Common myeloid progenitor, CD34-positive (primary cell): ENCODE results near the gene USF3.

ENCODE experiments used
- CTCF ChIA-PET: fragments of 350-600 bp; sonication (Branson Sonifier 250); formaldehyde crosslinking; loops from one replicate; lab custom pipeline; 2021; ENCODE audit warnings: antibody characterized with exemption; lab: Charles Lee
- POLR2A ChIA-PET: fragments of 350-600 bp; sonication (Branson Sonifier 250); formaldehyde crosslinking; loops from one replicate; lab custom pipeline; 2021; ENCODE audit warnings: antibody characterized with exemption; lab: Charles Lee
- DNase-seq, 3 donors: peaks; one replicate each; pipeline versions ENCODE4 v3.0.0 to v3.0.0-alpha.2; 2013
- H3K27ac ChIP-seq, 2 experiments: 1 replicate in 1 of 2; 2 replicates in 1 of 2; pipeline ENCODE4 v1.7.0; 2013; ENCODE audit warnings: inconsistent platforms in 2 of 2, low read length in 2 of 2, mild to moderate bottlenecking in 2 of 2, low read depth in 1 of 2, moderate library complexity in 1 of 2; ENCODE audit not compliant: severe bottlenecking in 2 of 2, insufficient read depth in 1 of 2, poor library complexity in 1 of 2
- H3K27me3 ChIP-seq, 5 experiments: replicated peaks in 2 of 5; 1 replicate in 3 of 5; 2 replicates in 2 of 5; pipeline versions ENCODE4 v1.6.1 to v1.7.0; 2013; ENCODE audit warnings: low read length in 4 of 5, mild to moderate bottlenecking in 2 of 5, moderate library complexity in 2 of 5, inconsistent platforms in 1 of 5; ENCODE audit not compliant: insufficient read depth in 5 of 5, control insufficient read depth in 4 of 5
- H3K36me3 ChIP-seq, 4 experiments: 1 replicate in 2 of 4; 2 replicates in 2 of 4; pipeline versions ENCODE4 v1.6.1 to v1.7.0; 2013; ENCODE audit warnings: low read length in 3 of 4, control low read depth in 1 of 4, mild to moderate bottlenecking in 1 of 4; ENCODE audit not compliant: control insufficient read depth in 4 of 4, insufficient read depth in 4 of 4
- H3K4me1 ChIP-seq, 4 experiments: 1 replicate in 3 of 4; 2 replicates in 1 of 4; pipeline versions ENCODE4 v1.6.1 to v1.7.1; 2013; ENCODE audit warnings: low read length in 3 of 4, mild to moderate bottlenecking in 3 of 4, control low read depth in 1 of 4, inconsistent platforms in 1 of 4, moderate library complexity in 1 of 4; ENCODE audit not compliant: control insufficient read depth in 4 of 4, insufficient read depth in 4 of 4; ENCODE audit errors: control extremely low read depth in 1 of 4
- H3K4me3 ChIP-seq, 7 experiments: 1 replicate in 4 of 7; 2 replicates in 3 of 7; pipeline versions ENCODE4 v1.5.1 to v1.7.0; 2013; ENCODE audit warnings: mild to moderate bottlenecking in 7 of 7, low read length in 6 of 7, moderate library complexity in 6 of 7, inconsistent platforms in 2 of 7, low read depth in 2 of 7, control low read depth in 1 of 7; ENCODE audit not compliant: insufficient read depth in 4 of 7, control insufficient read depth in 1 of 7; ENCODE audit errors: extremely low read depth in 1 of 7
- H3K9me3 ChIP-seq, 5 experiments: 1 replicate in 4 of 5; 2 replicates in 1 of 5; pipeline versions ENCODE4 v1.6.1 to v1.7.1; 2013; ENCODE audit warnings: low read length in 4 of 5, mild to moderate bottlenecking in 2 of 5, inconsistent platforms in 1 of 5, low read depth in 1 of 5, moderate library complexity in 1 of 5; ENCODE audit not compliant: control insufficient read depth in 4 of 5, insufficient read depth in 2 of 5; ENCODE audit errors: control extremely low read depth in 1 of 5
- WGBS: methylation state at CpG from one replicate; pipeline ENCODE4 v1.1.5; 2013; ENCODE audit not compliant: insufficient coverage; 5-methylcytosine and 5-hydroxymethylcytosine counted together

Gene USF3

DNA sequence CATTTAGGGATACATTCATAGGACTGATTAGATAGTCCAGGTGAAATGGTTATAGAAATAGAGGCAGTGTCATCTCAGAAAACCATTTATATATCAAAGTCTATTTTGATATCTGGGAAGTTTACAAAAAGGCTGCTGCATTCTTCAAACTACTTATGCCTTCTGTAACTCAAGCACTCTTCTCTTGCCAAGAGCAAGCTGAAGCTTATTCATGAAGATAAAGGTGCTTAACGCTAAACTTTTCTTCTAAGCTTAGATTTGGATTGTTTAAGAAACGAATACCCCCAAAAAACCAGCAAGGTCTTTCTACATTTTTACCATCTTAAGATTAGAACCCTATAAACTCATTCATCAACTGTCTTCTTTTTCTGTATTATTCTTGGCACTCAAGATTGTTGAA lies 23.3 kb upstream of the USF3 start:
- Histone ChIP-seq H3K4me1 (peaks cover 9 to 23% (median 14%) of the 10 kb centered on the region in 4 experiments), H3K36me3 (peaks cover 7 to 26% (median 17%) of the 10 kb centered on the region in 4 experiments), H3K27ac (no peak overlapping the region), H3K4me3 (no peak overlapping the region), H3K9me3 (no peaks in the 10 kb centered on the region), H3K27me3 (no peaks in the 10 kb centered on the region)
- DNase-seq: no peak
- ChIA-PET CTCF (interaction anchor here (1.1 kb wide), 1 partner anchor 25 kb away, joined by 3 read pairs; no protein-coding TSS in a partner anchor), POLR2A (no interaction called here)
- WGBS: 100% methylated on average over 2 of the region's 2 CpGs

DNA sequence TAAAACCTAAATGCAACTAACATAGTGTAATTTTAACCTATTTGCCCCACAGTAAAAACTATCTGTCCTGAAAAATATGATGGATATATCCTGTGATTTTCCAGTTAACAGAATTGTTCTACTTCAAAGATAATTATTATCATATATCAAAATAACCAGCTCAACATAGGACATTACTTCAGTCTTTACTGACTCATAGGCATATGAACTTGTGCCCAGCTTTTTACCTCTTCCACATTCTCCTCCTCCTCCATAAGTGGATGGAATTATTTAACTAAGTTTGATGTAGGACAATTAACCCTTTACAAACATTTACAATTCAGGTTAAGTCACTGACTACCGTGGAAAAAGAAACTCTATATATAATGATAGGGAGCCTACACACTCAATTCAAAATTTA lies 22.9 kb upstream of the USF3 start:
- H3K36me3 ChIP-seq: peaks cover 7 to 24% (median 17%) of the 10 kb centered on the region in 4 experiments
- CTCF ChIA-PET: interaction anchor here (1.1 kb wide), 1 partner anchor 26 kb away, joined by 3 read pairs; no protein-coding TSS in a partner anchor
- POLR2A ChIA-PET: no interaction called here

DNA sequence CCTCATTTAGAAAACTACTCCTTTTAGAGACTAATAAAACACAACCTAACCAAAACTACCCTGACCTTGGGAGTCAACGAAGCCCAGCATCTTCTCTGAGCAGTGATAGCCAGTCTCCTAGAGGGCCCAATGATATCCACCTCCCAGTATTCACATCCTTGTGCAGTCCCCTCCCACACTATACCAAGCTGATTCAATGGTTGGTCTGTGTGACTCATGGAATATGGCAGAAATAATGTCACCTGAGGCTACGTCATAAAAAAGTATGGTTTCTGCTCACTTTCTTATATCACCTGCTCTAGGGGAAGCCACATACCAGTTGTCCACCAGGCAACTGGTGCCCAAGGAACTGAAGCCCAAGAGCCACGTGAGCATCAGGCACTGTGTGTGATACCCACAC lies 21.4 kb upstream of the USF3 start:
- CTCF ChIA-PET: interaction anchor here (0.8 to 1.7 kb wide), 2 partner anchors 9 to 14 kb away, joined by 3 read pairs; no protein-coding TSS in a partner anchor
- Histone ChIP-seq H3K36me3 (peaks cover 7 to 23% (median 17%) of the 10 kb centered on the region in 4 experiments), H3K27ac (no peak overlapping the region), H3K9me3 (no peaks in the 10 kb centered on the region), H3K4me1 (peaks cover 9 to 26% (median 14%) of the 10 kb centered on the region in 4 experiments), H3K4me3 (no peak overlapping the region), H3K27me3 (no peaks in the 10 kb centered on the region)
- 94% methylated on average over 2 of the region's 3 CpGs for WGBS
- DNase-seq: no peak
- POLR2A ChIA-PET: no interaction called here

More for the DNA sequence above, 22.9 kb upstream of the USF3 start:
- no peak overlapping the region for H3K4me3 ChIP-seq
- no peak for DNase-seq
- peaks cover 9 to 23% (median 14%) of the 10 kb centered on the region in 4 experiments for H3K4me1 ChIP-seq
- no CpG with 5 or more reads among the region's 1 CpG for WGBS
- no peak overlapping the region for H3K27ac ChIP-seq
- H3K27me3 ChIP-seq: no peaks in the 10 kb centered on the region
- H3K9me3 ChIP-seq: no peaks in the 10 kb centered on the region

DNA sequence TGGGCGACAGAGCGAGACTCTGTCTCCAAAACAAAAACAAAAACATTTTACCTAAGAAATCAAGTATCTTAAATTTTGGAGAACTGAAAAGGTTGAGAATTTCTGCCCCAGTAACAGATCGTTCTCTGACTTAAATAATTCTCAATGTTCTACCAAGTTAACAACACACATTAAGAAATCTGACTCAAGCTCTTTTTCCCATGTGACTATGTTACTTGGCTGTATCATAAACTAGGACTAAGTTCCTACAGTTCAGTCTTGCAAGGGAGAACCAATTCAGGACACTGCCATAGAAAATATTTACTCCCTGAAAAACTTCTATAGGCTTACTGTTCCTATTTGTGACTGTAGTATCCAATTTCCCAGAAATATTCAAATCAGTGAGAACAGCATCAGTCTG lies 20.9 kb upstream of the USF3 start:
- 100% methylated on average over 1 of the region's 3 CpGs for WGBS
- CTCF ChIA-PET: interaction anchor here (0.9 to 1.7 kb wide), 3 partner anchors 15 to 19 kb away, joined by 3 read pairs; no protein-coding TSS in a partner anchor
- no peaks in the 10 kb centered on the region for H3K9me3 ChIP-seq
- H3K36me3 ChIP-seq: peaks cover 7 to 21% (median 16%) of the 10 kb centered on the region in 4 experiments
- no peak overlapping the region for H3K4me3 ChIP-seq
- peaks cover 9 to 28% (median 12%) of the 10 kb centered on the region in 4 experiments for H3K4me1 ChIP-seq
- H3K27me3 ChIP-seq: no peaks in the 10 kb centered on the region
- DNase-seq: no peak
- POLR2A ChIA-PET: interaction anchor here (0.7 kb wide), 1 partner anchor 29 kb away, joined by 3 read pairs; no protein-coding TSS in a partner anchor
- no peak overlapping the region for H3K27ac ChIP-seq

DNA sequence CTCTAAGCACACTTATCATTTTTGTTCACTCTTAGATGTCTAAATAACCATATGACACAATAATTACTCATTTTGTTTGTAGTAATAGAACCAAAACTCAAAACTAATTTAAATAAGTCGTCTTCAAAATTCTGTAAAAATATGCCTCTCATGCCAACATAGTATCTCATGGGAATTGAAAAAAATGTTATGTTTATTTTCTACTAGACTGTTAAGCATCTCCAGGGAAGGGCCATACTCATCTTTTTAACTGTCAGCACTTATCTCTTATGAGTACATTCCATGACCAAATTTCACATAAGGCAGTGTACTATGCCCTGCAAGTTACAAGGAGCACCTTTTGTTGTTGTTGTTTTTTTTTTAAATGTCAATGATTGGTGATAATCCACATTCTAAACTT lies 18.3 kb upstream of the USF3 start:
- Histone ChIP-seq H3K4me1 (peaks cover 0 to 7% (median 0%) of the 10 kb centered on the region in 4 experiments), H3K36me3 (peaks cover 7 to 10% (median 8%) of the 10 kb centered on the region in 4 experiments), H3K9me3 (no peaks in the 10 kb centered on the region), H3K4me3 (no peak overlapping the region), H3K27me3 (peaks cover 0 to 3% (median 0%) of the 10 kb centered on the region in 5 experiments), H3K27ac (no peak overlapping the region)
- no peak for DNase-seq
- POLR2A ChIA-PET: no interaction called here
- CTCF ChIA-PET: no interaction called here
- WGBS: no CpG with 5 or more reads among the region's 1 CpG

DNA sequence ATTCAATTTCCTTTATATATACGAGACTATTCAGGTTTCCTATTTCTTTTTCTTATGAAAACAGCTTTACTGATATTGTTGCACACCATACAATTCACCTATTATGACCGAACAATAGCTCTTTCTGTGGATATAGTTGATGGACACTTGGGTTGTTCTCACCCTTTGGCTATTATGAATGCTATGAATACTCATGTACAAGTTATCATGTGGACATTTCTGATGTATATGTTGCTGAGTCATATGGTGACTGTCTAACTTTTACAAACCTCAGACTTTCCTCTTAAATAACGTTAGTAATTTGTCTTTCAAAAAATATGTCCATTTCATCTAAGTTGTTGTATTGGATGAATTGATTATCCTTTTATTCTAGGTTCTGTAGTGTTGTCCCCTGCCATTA lies 15.7 kb upstream of the USF3 start:
- Histone ChIP-seq H3K27ac (no peak overlapping the region), H3K9me3 (no peaks in the 10 kb centered on the region), H3K36me3 (no peaks in the 10 kb centered on the region), H3K4me3 (no peak overlapping the region), H3K27me3 (peaks cover 0 to 3% (median 0%) of the 10 kb centered on the region in 5 experiments), H3K4me1 (peaks cover 0 to 7% (median 0%) of the 10 kb centered on the region in 4 experiments)
- ChIA-PET CTCF (interaction anchor here (0.7 to 2.2 kb wide), 3 partner anchors 9 to 95 kb away, joined by 3 to 8 read pairs (median 4); no protein-coding TSS in a partner anchor), POLR2A (no interaction called here)
- WGBS: no CpG with 5 or more reads among the region's 3 CpGs
- DNase-seq: peak in 2 of 3 donors; percentile 49 to 66

DNA sequence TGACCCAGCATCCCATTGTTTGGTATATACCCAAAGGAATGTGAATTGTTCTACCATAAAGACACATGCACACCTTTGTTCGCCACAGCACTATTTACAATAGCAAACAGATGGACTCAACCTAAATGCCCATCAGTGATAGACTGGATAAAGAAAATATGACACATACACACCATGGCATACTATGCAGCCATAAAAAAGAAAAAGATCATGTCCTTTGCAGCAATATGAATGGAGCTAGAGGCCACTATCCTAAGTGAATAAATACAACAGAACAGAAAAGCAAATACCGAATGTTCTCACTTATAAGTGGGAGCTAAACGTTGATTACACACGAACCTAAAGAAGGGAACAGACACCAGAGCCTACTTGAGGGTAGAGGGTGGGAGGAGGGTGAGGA lies 11.4 kb upstream of the USF3 start:
- Histone ChIP-seq H3K9me3 (no peaks in the 10 kb centered on the region), H3K27ac (no peak overlapping the region), H3K4me1 (peaks cover 0 to 4% (median 0%) of the 10 kb centered on the region in 4 experiments), H3K27me3 (peaks cover 0 to 3% (median 0%) of the 10 kb centered on the region in 5 experiments), H3K36me3 (no peaks in the 10 kb centered on the region), H3K4me3 (no peak overlapping the region)
- WGBS: 100% methylated on average over 1 of the region's 4 CpGs
- ChIA-PET CTCF (no interaction called here), POLR2A (no interaction called here)
- no peak for DNase-seq
